Heart right ventricle (tissue), 16 donors: ENCODE results near the gene ATR. TPM values are rescaled to one million over a fixed set of nuclear protein-coding genes. Genes with fewer than 3 reads are reported as not detected.

Experiments used
- ATAC-seq, 8 donors: fragments of 200-7000 bp; cut with Tn5 transposase; one replicate each; pipeline ENCODE4 v1.9.1; 2020; ENCODE audit warnings: mild to moderate bottlenecking in 8 of 8, moderate library complexity in 8 of 8, moderate number of reproducible peaks in 1 of 8
- DNase-seq, 2 donors: peaks; one replicate each; pipeline ENCODE4 v3.0.0-alpha.2; 2020
- H3K27ac ChIP-seq, 10 donors: fragments of 200-600 bp; sonication (generic) in 2 of 10; one replicate each; pipeline versions ENCODE4 v1.5.0 to v1.8.0; 2020 to 2022; ENCODE audit warnings: mild to moderate bottlenecking in 3 of 10
- H3K27me3 ChIP-seq, 7 donors: fragments of 200-600 bp; one replicate each; pipeline ENCODE4 v1.8.0; 2021 to 2022; ENCODE audit warnings: mild to moderate bottlenecking in 2 of 7
- H3K36me3 ChIP-seq, 9 donors: fragments of 200-600 bp; sonication (generic) in 1 of 9; one replicate each; pipeline versions ENCODE4 v1.5.0 to v1.8.0; 2020 to 2022; ENCODE audit warnings: mild to moderate bottlenecking in 2 of 9
- H3K4me1 ChIP-seq, 9 donors: fragments of 200-600 bp; sonication (generic) in 1 of 9; one replicate each; pipeline versions ENCODE4 v1.5.0 to v1.8.0; 2020 to 2022; ENCODE audit warnings: mild to moderate bottlenecking in 4 of 9
- H3K4me3 ChIP-seq, 10 donors: fragments of 200-600 bp; sonication (generic) in 2 of 10; one replicate each; pipeline versions ENCODE4 v1.5.0 to v1.8.0; 2020 to 2022; ENCODE audit warnings: mild to moderate bottlenecking in 7 of 10, moderate library complexity in 2 of 10
- H3K9me3 ChIP-seq, 11 donors: fragments of 200-600 bp in 10 of 11; sonication (generic) in 2 of 11; one replicate each; pipeline versions ENCODE4 v1.5.0 to v1.8.0; 2013 to 2022; ENCODE audit warnings: mild to moderate bottlenecking in 2 of 11, control low read depth in 1 of 11, moderate library complexity in 1 of 11
- WGBS, 2 donors: extraction: QIAGEN DNeasy Blood & Tissue Kit; methylation state at CpG; one replicate each; pipeline ENCODE4 v1.1.7; 2013; ENCODE audit warnings: inconsistent platforms in 1 of 2; 5-methylcytosine and 5-hydroxymethylcytosine counted together
- intact Hi-C, 10 donors: fragments of 100-400 bp; cut with DNase I; formaldehyde crosslinking; loops; one replicate each; pipeline versions ENCODE4 v1.11.1 to v1.14.2; 2022
- polyA plus RNA-seq, 2 donors: library from polyadenylated mRNA; stranded (reverse); fragments of 200-250 nt; gene quantifications; one replicate each; pipeline ENCODE4 v1.2.3, GENCODE V29; 2013
- total RNA-seq, 10 donors: library from RNA; stranded (reverse); fragmentation: NEBNext Ultra II Directional in 3 of 10; extraction: Animal tissue kit (Norgen Biotek cat#: 25700) in 3 of 10; gene quantifications; one replicate each; pipeline versions ENCODE4 v1.2.1 to v1.2.4, GENCODE V29; 2021 to 2023
- TF ChIP-seq, protein P1 (sequence below), 9 donors: fragments of 200-600 bp; sonication (generic) in 2 of 9; IDR thresholded peaks; one replicate each; pipeline versions ENCODE4 v1.5.0 to v1.8.0; 2021 to 2022; ENCODE audit warnings: antibody characterized with exemption in 9 of 9, mild to moderate bottlenecking in 5 of 9, moderate library complexity in 1 of 9
- donor health status: Arrhythmogenic right ventricular cardiomyopathy.
- donor health status: ischemic (EF 13 %, LVEDD 7.1; RV severe dilation, severe dysfunction).
- donor health status: healthy with polysubstance abuse.
- donor health status: DM: no; HTN: yes; CAD: no.
- donor health status: DM: no; HTN: no; CAD: no.
- donor health status: ischemic (EF 25% LVEDD 6.9; RV normal size, moderate dysfunction).
- donor health status: ischemic (EF 25% LVEDD 5.7; RV mildly dilated, moderate dysfunction).
- donor health status: healthy.
- donor health status: DM: yes; HTN: yes; CAD: no.
- donor health status: Ischemic cardiomyopathy.
- donor health status: ischemic (EF 35%, LVEDD 5.7; RV mildly dilated, moderate dysfunction).
- donor health status: nonischemic (EF 11% LVEDD 7.7; RV severe dilation, severe dysfunction).
- donor health status: DM: yes; HTN: yes; CAD: no.
- donor health status: PGD.
- donor health status: ischemic (EF 29% LVEDD 5.4; RV normal size, mild dysfunction).
- donor health status: nonischemic (EF 23%, LVEDD 6.1; RV moderate dilation, normal function).

Gene ATR
- total and polyA plus RNA-seq, 12 donors, result 4.8 to 19.7 (median 10.8) TPM

DNA sequence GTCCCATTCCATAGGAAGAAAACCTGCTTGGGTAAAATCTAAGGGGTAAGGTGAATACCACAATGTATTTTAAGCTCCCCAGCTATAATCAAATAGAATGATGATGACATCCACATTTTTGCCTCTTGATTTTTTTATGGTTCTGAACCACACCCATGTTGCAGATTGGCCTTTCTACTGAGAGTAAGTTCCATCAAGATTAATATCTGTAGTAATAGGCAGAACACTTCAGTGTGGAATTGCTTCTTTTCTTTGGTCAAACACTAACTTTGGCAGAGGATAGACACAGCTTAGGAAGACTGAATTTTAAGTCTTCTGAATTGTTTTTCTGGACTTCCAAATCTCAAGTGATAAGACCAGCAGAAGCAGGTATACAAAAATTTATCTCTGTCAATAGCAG lies 44.7 kb upstream of the ATR start:
- DNase-seq (no peak), ATAC-seq (no peak)
- H3K36me3 ChIP-seq, result no peaks in the 10 kb centered on the region
- no peaks in the 10 kb centered on the region for H3K27me3 ChIP-seq
- H3K4me1 ChIP-seq, result peaks cover 0 to 3% (median 0%) of the 10 kb centered on the region in 9 donors
- intact Hi-C loops, result no loop called here
- TF ChIP-seq, protein P1, sequence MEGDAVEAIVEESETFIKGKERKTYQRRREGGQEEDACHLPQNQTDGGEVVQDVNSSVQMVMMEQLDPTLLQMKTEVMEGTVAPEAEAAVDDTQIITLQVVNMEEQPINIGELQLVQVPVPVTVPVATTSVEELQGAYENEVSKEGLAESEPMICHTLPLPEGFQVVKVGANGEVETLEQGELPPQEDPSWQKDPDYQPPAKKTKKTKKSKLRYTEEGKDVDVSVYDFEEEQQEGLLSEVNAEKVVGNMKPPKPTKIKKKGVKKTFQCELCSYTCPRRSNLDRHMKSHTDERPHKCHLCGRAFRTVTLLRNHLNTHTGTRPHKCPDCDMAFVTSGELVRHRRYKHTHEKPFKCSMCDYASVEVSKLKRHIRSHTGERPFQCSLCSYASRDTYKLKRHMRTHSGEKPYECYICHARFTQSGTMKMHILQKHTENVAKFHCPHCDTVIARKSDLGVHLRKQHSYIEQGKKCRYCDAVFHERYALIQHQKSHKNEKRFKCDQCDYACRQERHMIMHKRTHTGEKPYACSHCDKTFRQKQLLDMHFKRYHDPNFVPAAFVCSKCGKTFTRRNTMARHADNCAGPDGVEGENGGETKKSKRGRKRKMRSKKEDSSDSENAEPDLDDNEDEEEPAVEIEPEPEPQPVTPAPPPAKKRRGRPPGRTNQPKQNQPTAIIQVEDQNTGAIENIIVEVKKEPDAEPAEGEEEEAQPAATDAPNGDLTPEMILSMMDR (IDR thresholded peaks at IDR 0.05), result no peak
- H3K9me3 ChIP-seq, result no peaks in the 10 kb centered on the region
- H3K27ac ChIP-seq, result no peak overlapping the region
- H3K4me3 ChIP-seq, result no peak overlapping the region

GRCh38 chr3:142622405-142622804 lies 43.9 kb upstream of the ATR start:
- Histone ChIP-seq H3K36me3 (no peaks in the 10 kb centered on the region), H3K4me1 (peaks cover 0 to 3% (median 0%) of the 10 kb centered on the region in 9 donors), H3K4me3 (no peak overlapping the region), H3K9me3 (no peaks in the 10 kb centered on the region), H3K27ac (no peak overlapping the region), H3K27me3 (no peaks in the 10 kb centered on the region)
- DNase-seq (no peak), ATAC-seq (no peak)
- WGBS, 2 donors, result 90 to 91% methylated on average over 2 of the region's 2 CpGs
- TF ChIP-seq, protein P1 (IDR thresholded peaks at IDR 0.05), result no peak
- intact Hi-C loops, result no loop called here

- Histone ChIP-seq H3K4me3 (no peak overlapping the region), H3K27me3 (no peaks in the 10 kb centered on the region), H3K4me1 (no peaks in the 10 kb centered on the region), H3K36me3 (no peaks in the 10 kb centered on the region), H3K9me3 (no peaks in the 10 kb centered on the region), H3K27ac (no peak overlapping the region)
- no peak for DNase-seq
- no peak for ATAC-seq
- intact Hi-C loops, result no loop called here
- TF ChIP-seq, protein P1 (IDR thresholded peaks at IDR 0.05), result no peak
- 88 to 91% methylated on average over 3 of the region's 3 CpGs for WGBS, 2 donors
Measured at GRCh38 chr3:142618917-142619461, 40.5 kb upstream of the ATR start.

- Histone ChIP-seq H3K27me3 (no peaks in the 10 kb centered on the region), H3K27ac (no peak overlapping the region), H3K36me3 (no peaks in the 10 kb centered on the region), H3K4me3 (no peak overlapping the region), H3K9me3 (no peaks in the 10 kb centered on the region), H3K4me1 (no peaks in the 10 kb centered on the region)
- 90 to 94% methylated on average over 2 of the region's 2 CpGs for WGBS, 2 donors
- DNase-seq, result no peak
- ATAC-seq, result no peak
- TF ChIP-seq, protein P1 (IDR thresholded peaks at IDR 0.05), result no peak
- intact Hi-C loops, result no loop called here
Measured at GRCh38 chr3:142615171-142615570, 36.6 kb upstream of the ATR start.
